H1 (cell line): ENCODE results near the gene TBC1D17. TPM values are rescaled to one million over a fixed set of nuclear protein-coding genes. Genes with fewer than 3 reads are reported as not detected.

ENCODE experiments used
- CREB1 ChIP-seq: IDR thresholded peaks from 2 replicates; pipeline ENCODE4 v1.6.1; 2012; ENCODE audit warnings: inconsistent platforms
- HDAC2 ChIP-seq, 2 experiments: fragments of 300-600 bp in 1 of 2; sonication (generic) in 1 of 2; IDR thresholded peaks; 2 replicates each; pipeline ENCODE4 v1.6.1; 2011 to 2012; ENCODE audit warnings: low read depth in 2 of 2, low read length in 2 of 2, mild to moderate bottlenecking in 2 of 2, moderate library complexity in 2 of 2, borderline replicate concordance in 1 of 2, inconsistent platforms in 1 of 2
- NANOG ChIP-seq: IDR thresholded peaks from 2 replicates; pipeline ENCODE4 v1.6.1; 2011; ENCODE audit warnings: low read length, low read depth, mild to moderate bottlenecking, inconsistent platforms; ENCODE audit not compliant: insufficient read depth, poor library complexity, severe bottlenecking
- TBP ChIP-seq: IDR thresholded peaks from 2 replicates; pipeline ENCODE4 v1.6.1; 2011; ENCODE audit warnings: low read depth, low read length, improper control_type of control experiment
- TEAD4 ChIP-seq: IDR thresholded peaks from 2 replicates; pipeline ENCODE4 v1.6.1; 2012; ENCODE audit warnings: low read depth, low read length, inconsistent platforms, mixed read lengths
- ZNF274 ChIP-seq: IDR thresholded peaks from 2 replicates; pipeline ENCODE4 v1.7.0; 2012; ENCODE audit warnings: low read length, borderline replicate concordance; ENCODE audit errors: extremely low read depth
- polyA plus RNA-seq, 7 experiments: library from polyadenylated mRNA; depleted of rRNA in 3 of 7; stranded (reverse) in 5 of 7; unstranded in 2 of 7; fragments of >200 nt in 5 of 7; fragments of 200-250 nt in 2 of 7; gene quantifications; 1 replicate in 5 of 7; 2 replicates in 1 of 7; 4 replicates in 1 of 7; pipeline versions ENCODE4 v1.2.1 to v1.2.3, GENCODE V29; 2011 to 2013; ENCODE audit warnings: missing spikeins in 2 of 7, mixed read lengths in 2 of 7
- total RNA-seq: library from RNA; stranded (reverse); fragmentation: NEBNext Ultra II Directional; extraction: Animal tissue kit (Norgen Biotek cat#: 25700); gene quantifications from 2 replicates; pipeline ENCODE4 v1.2.1, GENCODE V29; 2021

The TBC1D17 gene
- total and polyA plus RNA-seq, 2 of the 8 experiments (the other 6 are each of a cell fraction or from before 2014, with no cell fraction given), result 30.3 to 44.9 TPM

DNA sequence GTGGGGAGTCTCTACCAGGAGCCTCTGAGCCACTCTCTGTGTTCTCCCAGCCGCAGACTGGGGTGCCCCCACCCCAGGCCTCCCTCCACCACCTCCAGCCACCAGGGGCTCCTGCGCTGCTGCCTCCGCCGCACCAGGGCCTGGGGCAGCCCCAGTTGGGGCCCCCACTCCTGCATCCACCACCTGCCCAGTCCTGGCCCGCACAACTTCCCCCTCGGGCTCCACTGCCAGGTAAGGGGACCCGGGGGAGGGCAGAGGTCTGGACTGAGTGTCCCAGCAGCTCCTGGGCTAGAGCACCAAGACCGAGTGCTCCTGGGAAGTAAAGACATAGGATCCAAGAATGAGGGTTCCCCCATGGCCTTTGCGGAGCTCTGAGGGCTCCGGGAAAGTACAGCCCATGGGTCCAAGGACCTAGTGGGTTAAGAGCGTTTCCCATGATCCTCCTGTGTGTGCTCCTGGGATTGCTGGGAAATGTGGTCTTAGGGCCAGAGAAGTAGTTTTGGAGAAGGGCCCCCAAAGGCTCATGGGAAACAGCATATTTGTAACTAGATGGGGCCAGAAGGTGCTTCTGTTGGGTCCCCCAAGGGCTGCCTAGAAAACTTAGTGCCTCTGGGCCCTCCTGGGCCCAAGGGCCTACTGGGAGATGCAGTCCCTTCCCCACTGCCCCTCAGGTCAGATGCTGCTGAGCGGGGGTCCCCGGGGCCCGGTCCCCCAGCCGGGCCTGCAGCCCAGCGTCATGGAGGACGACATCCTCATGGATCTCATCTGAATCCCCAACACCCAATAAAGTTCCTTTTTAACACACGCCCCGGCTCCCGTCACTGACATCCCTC, 41.1 kb upstream of the TBC1D17 start (continued):
- TF ChIP-seq CREB1 (no peak), TBP (no peak), ZNF274 (no peak), NANOG (no peak), TEAD4 (no peak), HDAC2 (IDR thresholded peaks at IDR 0.05; ENCODE audit: borderline replicate concordance in 1 of 2, low read depth in 2 of 2, low read length in 2 of 2) (no peak)
